Activated naive CD4-positive, alpha-beta T cell (primary cell): ENCODE data around the gene PIR.

Experiments used
- DNase-seq, 4 experiments: peaks; one replicate each; lab custom pipeline; 2025; lab: John Stamatoyannopoulos, UW

Gene PIR

DNA sequence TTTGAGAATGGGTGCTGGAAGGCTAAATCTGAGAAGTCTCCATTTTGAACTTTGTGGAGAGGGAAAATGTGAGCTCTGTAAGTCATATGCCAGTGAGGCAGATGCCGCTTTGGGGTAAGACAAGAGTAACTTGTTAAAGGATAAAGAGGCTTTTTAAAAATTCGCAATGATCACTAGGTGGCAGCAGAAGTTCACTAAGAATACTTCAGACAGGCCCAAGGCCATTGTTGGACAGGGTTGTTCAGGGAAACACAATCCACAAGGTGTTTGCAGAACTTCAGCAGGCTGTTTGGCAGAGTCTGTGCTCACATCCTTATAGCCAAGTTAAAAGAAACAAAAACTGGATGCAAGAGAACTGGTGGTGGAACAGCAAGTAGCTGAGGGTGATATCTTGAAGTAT, 144.1 kb downstream of the PIR start:
- no peak for DNase-seq

- no peak for DNase-seq
These were observed 147.2 kb downstream of the PIR start for GRCh38 chrX:15345976-15346375.

GRCh38 chrX:15344106-15344505, 149.0 kb downstream of the PIR start:
- DNase-seq: no peak

GRCh38 chrX:15343075-15343476, 150.1 kb downstream of the PIR start:
- DNase-seq: no peak

DNA sequence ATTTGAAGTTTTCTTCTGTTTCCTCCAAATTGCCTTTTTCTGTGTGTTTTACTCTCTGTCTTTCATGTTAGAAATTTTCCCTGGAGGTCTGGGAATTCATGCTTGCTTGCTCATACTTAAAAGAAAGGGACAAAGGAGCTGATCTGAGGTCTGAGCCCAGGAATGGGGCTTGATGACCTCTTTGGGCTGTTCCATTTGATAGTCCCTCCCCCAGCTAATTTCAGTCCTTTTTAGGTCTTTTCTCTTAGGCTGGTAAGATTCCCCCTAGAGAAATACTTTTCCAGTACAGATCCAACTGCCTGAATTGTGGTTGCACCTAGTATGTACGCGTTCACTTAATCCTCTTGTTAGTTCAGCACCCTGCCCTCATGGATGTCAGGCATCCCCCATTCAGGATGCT, 152.3 kb downstream of the PIR start:
- DNase-seq: no peak

- peak in 1 of 4 experiments; percentile 1 for DNase-seq
These were observed 157.1 kb downstream of the PIR start for GRCh38 chrX:15336023-15336413.

- peak; percentile 59 to 81 (median 68) for DNase-seq
These were observed 157.8 kb downstream of the PIR start, which contains the start of gene PIGA for GRCh38 chrX:15335135-15336022. Gene PIGA, minus strand, starts transcription at chrX:15335523. Its CDS starts 3,593 bp downstream, at chrX:15331930.
